ENCODE data around the gene GTF2IRD1. TPM values are rescaled to one million over a fixed set of nuclear protein-coding genes. Genes with fewer than 3 reads are reported as not detected.
"Not testable (repeated sequence)": the region's sequence is repeated elsewhere in the genome, so short reads cannot be mapped to it uniquely, and the experiment has no call there.

The GTF2IRD1 gene
- total and polyA plus RNA-seq, 3 donors from 2014 or later: 15.1 to 24.7 (median 22.4) TPM

DNA sequence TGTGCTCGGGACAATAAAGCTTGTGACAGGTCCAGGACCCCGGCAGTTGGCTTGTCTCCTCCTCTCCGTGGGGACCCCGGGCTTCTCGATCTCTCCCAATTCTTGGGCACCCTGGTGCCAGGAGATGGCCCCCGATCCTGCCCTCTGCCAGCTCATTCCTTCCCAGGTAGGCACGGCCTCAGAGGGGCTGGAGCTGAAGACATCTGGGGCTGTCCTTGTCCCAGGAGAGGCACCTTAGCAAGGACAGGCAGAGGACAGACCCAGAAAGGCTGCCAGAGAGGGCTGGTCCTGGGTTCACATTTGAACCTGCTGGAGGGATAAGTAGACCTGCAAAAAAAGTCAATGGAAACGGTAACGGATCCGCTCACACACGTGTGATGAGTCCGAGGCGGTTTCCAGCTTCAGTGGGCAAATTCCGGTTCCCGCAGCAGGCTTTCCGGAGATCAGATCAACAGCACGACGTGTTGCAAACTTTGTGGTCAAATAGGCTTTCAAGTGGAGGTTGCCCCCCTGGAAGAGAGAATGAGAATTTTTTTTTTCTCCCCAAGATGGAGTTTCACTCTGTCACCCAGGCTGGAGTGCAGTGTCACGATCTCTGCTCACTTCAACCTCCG, 47.7 kb upstream of the GTF2IRD1 start:
- no peaks in the 10 kb centered on the region for H3K9me3 ChIP-seq
- no peak for DNase-seq
- 90 to 96% methylated on average over 19 to 20 of the region's 20 CpGs for WGBS, 2 donors
- H3K4me1 ChIP-seq: no peaks in the 10 kb centered on the region
- H3K36me3 ChIP-seq (ENCODE audit: low read depth, missing control alignments): no peaks in the 10 kb centered on the region
- H3K4me3 ChIP-seq: no peak overlapping the region
- no peak overlapping the region for H3K27ac ChIP-seq
- TF ChIP-seq POLR2A (IDR thresholded peaks at IDR 0.05): no peak
- TF ChIP-seq, protein P1, sequence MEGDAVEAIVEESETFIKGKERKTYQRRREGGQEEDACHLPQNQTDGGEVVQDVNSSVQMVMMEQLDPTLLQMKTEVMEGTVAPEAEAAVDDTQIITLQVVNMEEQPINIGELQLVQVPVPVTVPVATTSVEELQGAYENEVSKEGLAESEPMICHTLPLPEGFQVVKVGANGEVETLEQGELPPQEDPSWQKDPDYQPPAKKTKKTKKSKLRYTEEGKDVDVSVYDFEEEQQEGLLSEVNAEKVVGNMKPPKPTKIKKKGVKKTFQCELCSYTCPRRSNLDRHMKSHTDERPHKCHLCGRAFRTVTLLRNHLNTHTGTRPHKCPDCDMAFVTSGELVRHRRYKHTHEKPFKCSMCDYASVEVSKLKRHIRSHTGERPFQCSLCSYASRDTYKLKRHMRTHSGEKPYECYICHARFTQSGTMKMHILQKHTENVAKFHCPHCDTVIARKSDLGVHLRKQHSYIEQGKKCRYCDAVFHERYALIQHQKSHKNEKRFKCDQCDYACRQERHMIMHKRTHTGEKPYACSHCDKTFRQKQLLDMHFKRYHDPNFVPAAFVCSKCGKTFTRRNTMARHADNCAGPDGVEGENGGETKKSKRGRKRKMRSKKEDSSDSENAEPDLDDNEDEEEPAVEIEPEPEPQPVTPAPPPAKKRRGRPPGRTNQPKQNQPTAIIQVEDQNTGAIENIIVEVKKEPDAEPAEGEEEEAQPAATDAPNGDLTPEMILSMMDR (IDR thresholded peaks at IDR 0.05): no peak
- intact Hi-C loops (cut with DNase I; ENCODE audit: low total_unique reads): loop anchor here (10.0 kb wide), 1 partner anchor 341 kb away; no protein-coding TSS in a partner anchor
- H3K27me3 ChIP-seq: no peaks in the 10 kb centered on the region

DNA sequence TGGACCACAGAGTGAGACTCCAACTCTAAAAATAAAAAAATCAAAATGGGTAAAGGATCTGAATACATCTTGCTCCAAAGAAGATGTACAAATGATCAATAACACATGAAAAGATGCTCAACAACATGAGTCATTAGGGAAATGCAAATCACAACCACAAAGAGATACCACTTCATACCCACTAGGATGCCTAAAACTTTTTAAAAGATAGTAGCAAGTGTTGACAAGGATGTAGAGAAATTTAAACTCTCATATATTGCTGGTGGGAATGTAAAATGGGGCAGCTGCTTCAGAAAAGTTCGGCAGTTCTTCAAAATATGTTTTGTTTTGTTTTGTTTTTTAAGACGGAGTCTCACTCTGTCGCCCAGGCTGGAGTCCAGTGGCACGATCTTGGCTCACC, 45.7 kb upstream of the GTF2IRD1 start:
- Histone ChIP-seq H3K4me1 (no peaks in the 10 kb centered on the region), H3K27ac (no peak overlapping the region), H3K9me3 (no peaks in the 10 kb centered on the region), H3K27me3 (no peaks in the 10 kb centered on the region), H3K4me3 (no peak overlapping the region), H3K36me3 (ENCODE audit: low read depth, missing control alignments) (no peaks in the 10 kb centered on the region)
- 64 to 95% methylated on average over 4 of the region's 4 CpGs for WGBS, 2 donors
- DNase-seq: no peak
- intact Hi-C loops (cut with DNase I; ENCODE audit: low total_unique reads): loop anchor here (10.0 kb wide), 1 partner anchor 343 kb away; no protein-coding TSS in a partner anchor
- TF ChIP-seq, protein P1 (IDR thresholded peaks at IDR 0.05): no peak
- TF ChIP-seq POLR2A (IDR thresholded peaks at IDR 0.05): no peak

DNA sequence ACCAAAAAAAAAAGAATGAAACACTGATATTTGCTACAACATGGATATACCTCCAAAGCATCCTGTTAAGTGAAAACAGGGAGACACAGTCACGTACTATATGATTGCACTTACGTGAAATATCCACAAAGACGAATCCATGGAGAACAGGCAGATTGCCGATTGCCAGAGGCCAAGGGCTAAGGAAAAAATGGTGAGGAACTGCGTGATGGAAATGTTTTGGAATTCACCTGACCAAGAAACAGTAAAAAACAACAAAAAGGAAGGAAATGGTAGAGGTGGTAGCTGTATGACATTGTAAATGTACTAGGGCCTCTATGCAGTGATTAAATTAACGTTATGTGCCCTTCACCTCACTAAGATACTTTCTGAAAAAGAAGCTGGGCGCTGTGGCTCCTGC, 44.1 kb upstream of the GTF2IRD1 start:
- no peak overlapping the region for H3K27ac ChIP-seq
- H3K4me3 ChIP-seq: no peak overlapping the region
- TF ChIP-seq, protein P1 (IDR thresholded peaks at IDR 0.05): no peak
- TF ChIP-seq POLR2A (IDR thresholded peaks at IDR 0.05): no peak
- no peak for DNase-seq
- 82 to 85% methylated on average over 7 of the region's 7 CpGs for WGBS, 2 donors
- no peaks in the 10 kb centered on the region for H3K36me3 ChIP-seq (ENCODE audit: low read depth, missing control alignments)
- no peaks in the 10 kb centered on the region for H3K4me1 ChIP-seq
- intact Hi-C loops (cut with DNase I; ENCODE audit: low total_unique reads): loop anchor here (10.0 kb wide), 1 partner anchor 345 kb away; no protein-coding TSS in a partner anchor
- H3K27me3 ChIP-seq: no peaks in the 10 kb centered on the region
- H3K9me3 ChIP-seq: no peaks in the 10 kb centered on the region

DNA sequence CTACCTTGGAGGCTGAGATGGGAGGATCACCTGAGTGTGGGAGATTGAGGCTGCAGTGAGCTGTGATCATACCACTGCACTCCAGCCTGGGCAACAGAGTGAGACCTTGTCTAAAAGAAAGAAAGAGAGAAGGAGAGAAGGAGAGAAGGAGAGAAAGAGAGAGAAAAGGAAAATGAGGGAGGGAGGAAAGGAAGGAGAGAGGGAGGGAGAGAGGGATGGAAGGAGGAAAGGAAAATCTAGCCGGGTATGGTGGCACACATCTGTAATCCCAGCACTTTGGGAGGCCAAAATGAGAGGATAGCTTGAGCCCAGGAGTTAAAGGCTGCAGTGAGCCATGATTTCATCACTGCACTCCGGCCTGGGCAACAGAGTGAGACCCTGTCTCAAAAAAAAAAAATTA, 42.9 kb upstream of the GTF2IRD1 start:
- H3K9me3 ChIP-seq: no peaks in the 10 kb centered on the region
- no peaks in the 10 kb centered on the region for H3K27me3 ChIP-seq
- no peak for DNase-seq
- H3K27ac ChIP-seq: no peak overlapping the region
- intact Hi-C loops (cut with DNase I; ENCODE audit: low total_unique reads): loop anchor here (10.0 kb wide), 1 partner anchor 154 kb away; no protein-coding TSS in a partner anchor
- H3K36me3 ChIP-seq (ENCODE audit: low read depth, missing control alignments): no peaks in the 10 kb centered on the region
- WGBS, 2 donors: 76 to 85% methylated on average over 2 of the region's 2 CpGs
- H3K4me1 ChIP-seq: no peaks in the 10 kb centered on the region
- H3K4me3 ChIP-seq: no peak overlapping the region
- no peak for TF ChIP-seq POLR2A (IDR thresholded peaks at IDR 0.05)
- TF ChIP-seq, protein P1 (IDR thresholded peaks at IDR 0.05): no peak

DNA sequence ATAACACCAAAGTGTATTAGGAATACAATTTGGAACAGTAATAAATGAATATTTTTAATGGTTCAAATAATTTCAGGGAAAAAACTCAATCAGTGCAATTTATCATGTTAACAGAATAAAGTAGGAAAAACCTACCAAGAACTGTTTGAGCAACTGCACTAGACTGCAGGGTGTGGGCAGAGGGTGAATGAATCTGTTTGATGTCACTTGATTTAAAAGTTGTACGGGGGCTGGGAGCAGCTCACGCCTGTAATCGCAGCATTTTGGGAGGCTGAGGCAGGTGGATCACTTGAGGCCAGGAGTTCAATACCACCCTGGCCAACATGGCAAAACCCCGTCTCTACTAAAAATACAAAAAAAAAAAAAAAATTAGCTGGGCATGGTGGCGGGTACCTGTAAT, 42.1 kb upstream of the GTF2IRD1 start:
- H3K4me1 ChIP-seq; H3K36me3 ChIP-seq (ENCODE audit: low read depth, missing control alignments); H3K9me3 ChIP-seq; H3K4me3 ChIP-seq; H3K27ac ChIP-seq; H3K27me3 ChIP-seq; DNase-seq: not testable (repeated sequence)
- WGBS, 2 donors: 70 to 76% methylated on average over 5 of the region's 5 CpGs
- intact Hi-C loops (cut with DNase I; ENCODE audit: low total_unique reads): loop anchor here (10.0 kb wide), 1 partner anchor 153 kb away; no protein-coding TSS in a partner anchor

All from testis (tissue), 3 donors.